Measurements from ENCODE around the gene CPT2. TPM values are rescaled to one million over a fixed set of nuclear protein-coding genes. Genes with fewer than 3 reads are reported as not detected.
A peak's percentile ranks its signal among the peaks of the same experiment; 100 is the strongest.

Gene CPT2
- total RNA-seq, 1 experiment from 2014 or later, result 58.5 TPM

DNA sequence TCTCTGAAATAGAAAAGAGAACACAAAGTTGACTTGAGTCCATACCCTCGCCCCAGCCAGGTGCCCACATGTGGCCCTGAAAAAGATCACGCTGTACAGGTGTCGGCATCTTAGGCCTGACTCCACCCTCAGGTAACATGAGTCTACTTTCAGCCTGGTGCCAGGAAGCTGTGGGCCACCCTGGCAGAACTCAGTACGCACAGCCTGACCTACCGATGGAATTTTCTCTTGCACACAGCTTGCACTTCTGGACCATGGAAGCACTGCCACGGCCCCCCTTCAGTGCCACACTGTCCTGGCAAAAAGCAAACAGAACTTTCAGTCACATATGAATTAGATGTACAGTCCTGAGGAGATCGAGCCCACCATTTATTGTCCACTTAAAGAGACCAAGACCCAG is 21.6 kb downstream of the CPT2 start:
- Histone ChIP-seq H3K4me3 (ENCODE audit: insufficient read depth, low read depth, low read length) (no peak overlapping the region), H3K36me3 (replicated peaks; ENCODE audit: control insufficient read depth, insufficient read depth, low read length) (peaks cover 13% of the 10 kb centered on the region), H3K27me3 (ENCODE audit: control insufficient read depth, insufficient read depth, low read length) (no peaks in the 10 kb centered on the region)
- DNase-seq, result no peak

DNA sequence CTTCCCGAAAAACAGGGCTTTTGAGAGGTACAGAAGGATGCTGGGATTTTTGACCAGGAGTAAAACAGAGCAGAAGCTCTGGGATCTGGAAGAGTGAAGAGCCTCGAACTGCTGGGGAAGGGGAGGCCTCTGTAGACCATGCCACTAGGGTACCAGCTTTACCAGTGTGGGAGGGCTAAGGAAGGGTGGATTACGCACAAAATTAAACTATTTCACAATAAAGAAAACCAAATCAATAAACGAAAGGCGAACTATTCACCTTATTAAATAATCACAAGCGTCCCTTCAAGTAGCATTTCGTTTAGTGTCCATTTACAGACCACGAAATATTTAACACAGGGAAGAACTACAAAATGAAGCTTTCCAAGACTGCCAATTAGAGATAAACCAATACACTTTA is 23.1 kb downstream of the CPT2 start:
- Histone ChIP-seq H3K4me3 (ENCODE audit: insufficient read depth, low read depth, low read length) (peak overlapping the region; percentile 100), H3K27me3 (ENCODE audit: control insufficient read depth, insufficient read depth, low read length) (no peaks in the 10 kb centered on the region), H3K36me3 (replicated peaks; ENCODE audit: control insufficient read depth, insufficient read depth, low read length) (peaks cover 7% of the 10 kb centered on the region)
- DNase-seq, result no peak

DNA sequence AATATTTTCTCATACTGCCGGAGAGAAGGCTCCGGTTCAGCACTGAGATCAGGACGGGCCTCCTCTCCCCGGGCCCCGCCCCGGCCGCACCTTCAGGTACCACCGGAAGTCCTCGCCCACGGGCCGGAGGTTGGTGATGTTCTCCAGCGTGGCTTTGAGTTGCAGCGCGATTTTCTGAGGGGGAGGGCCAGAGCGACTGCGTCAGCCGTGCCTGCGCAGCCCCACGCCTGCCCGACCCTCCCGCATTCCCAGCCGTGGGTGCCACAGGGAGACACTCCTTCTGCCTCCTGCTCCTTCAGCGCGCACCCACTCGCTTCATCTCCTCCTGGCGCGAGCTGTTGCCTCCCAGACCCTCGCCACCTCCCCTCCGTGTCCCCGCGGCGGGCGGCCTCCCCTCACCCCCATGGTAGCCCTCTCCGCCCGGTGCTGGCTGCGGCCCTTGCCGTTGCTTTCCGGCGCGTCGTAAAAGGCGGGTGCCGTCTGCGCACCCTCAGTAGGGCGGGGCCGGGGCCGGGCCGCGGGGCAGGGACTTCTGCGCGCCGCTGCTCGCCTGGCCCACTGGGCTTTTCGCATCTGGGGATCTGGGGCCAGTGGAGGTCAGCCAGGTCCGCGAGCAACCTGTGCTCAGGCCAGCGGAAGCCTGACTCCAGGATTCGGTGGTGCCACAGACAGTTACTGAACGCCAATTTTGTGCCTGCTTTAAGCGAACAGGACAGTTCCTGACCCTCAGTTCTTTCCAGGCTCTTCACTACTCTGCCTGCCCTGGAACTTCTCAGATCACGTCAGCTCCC is 23.7 kb downstream of the CPT2 start, which contains the start of gene CZIB:
Gene CZIB (minus strand): TSS at position 464 of the 791 bp plus-strand sequence. CDS start 59 bp downstream, at position 405.
- Histone ChIP-seq H3K4me3 (ENCODE audit: insufficient read depth, low read depth, low read length) (peak within 1 kb of the TSS; percentile 100), H3K27me3 (ENCODE audit: control insufficient read depth, insufficient read depth, low read length) (no peaks in the 10 kb centered on the region), H3K36me3 (replicated peaks; ENCODE audit: control insufficient read depth, insufficient read depth, low read length) (peaks cover 7% of the 10 kb centered on the region)
- DNase-seq, result peak; percentile 98

DNA sequence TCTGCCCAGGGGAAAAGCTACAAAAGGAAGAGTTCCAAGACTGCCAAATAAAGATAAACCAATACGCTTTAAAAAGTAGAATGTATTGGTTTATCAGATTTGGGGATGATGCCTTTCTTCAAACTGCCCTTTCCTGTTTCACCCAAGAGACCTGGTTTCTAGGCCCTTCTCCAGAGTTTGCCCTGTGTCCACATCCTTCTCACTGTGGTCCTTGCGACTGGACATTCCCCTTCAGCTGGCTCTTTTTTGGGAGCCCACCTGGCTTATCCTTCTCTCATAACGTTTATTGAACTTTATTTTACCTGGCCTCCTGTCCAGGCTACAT is 24.3 kb downstream of the CPT2 start:
- H3K4me3 ChIP-seq (ENCODE audit: insufficient read depth, low read depth, low read length), result peak overlapping the region; percentile 100
- no peak for DNase-seq
- peaks cover 7% of the 10 kb centered on the region for H3K36me3 ChIP-seq (replicated peaks; ENCODE audit: control insufficient read depth, insufficient read depth, low read length)
- no peaks in the 10 kb centered on the region for H3K27me3 ChIP-seq (ENCODE audit: control insufficient read depth, insufficient read depth, low read length)

DNA sequence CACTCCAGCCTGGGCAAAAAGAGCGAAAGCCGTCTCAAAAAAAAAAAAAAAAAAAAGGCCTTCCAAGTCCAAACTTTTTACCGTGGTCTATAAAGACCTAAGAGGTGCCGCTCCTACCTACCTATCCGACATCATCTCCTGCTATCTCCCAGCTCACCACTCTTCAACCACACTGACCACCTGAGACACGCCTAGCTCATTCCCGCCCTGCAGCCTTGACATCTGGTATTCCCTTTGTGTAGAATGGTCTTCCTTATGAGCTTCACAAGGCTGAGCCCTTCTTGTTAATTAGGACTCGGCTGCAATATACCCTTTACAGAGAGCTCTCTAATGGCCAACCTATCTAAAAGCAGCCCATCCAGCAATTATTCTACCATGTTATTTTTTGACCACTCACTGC is 41.0 kb downstream of the CPT2 start:
- Histone ChIP-seq H3K27me3 (ENCODE audit: control insufficient read depth, insufficient read depth, low read length) (no peaks in the 10 kb centered on the region), H3K4me3 (ENCODE audit: insufficient read depth, low read depth, low read length) (peak overlapping the region; percentile 99), H3K36me3 (replicated peaks; ENCODE audit: control insufficient read depth, insufficient read depth, low read length) (peaks cover 10% of the 10 kb centered on the region)
- DNase-seq, result peak; percentile 43

DNA sequence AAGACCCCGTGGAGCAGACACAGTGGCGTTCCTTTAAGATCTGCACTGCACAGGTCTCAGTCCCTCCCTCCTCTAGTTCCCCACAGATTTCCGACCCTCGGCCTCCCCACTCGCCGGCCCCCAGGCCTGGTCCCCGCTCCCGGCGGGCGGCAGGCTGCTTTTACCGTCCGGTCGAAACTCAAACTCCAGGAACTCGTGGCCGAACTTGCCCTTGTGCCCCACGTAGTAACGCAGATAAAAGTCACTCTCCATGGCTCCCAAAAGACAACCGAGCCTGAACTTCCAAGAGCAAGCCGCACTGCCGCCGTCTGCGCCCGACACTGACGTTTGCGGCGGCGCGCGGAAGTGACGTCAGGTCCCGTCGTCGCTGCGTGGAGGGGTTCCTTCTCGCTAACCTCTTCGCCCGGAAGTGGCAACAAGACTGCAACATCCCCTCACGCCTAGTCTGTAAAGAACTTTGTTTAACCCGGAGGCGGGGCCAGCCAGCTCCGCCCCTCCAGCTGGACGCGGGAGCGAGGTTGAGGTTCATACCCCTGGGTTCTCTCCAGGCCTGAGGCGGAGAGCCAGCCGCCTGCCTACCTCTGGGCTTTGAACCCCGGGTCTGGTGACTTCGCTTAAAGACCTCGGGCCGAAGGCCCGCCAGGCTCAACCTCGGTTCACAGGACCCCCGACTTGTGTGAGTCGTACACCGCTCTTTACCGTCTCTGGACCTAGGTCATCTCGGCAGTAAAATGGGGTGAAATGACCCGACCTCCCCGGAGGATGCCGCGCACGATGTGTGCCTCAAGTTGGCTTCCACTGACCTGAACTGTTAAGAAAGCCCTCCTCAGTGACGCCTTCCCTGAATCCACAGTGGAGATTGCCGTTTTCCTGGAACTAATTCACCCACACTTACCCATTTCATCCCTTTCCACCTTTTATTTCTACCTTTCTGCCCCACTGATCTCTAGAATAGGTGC is 41.9 kb downstream of the CPT2 start, which contains the start of gene MAGOH:
Gene MAGOH (minus strand): TSS at position 322 of the 959 bp plus-strand sequence. CDS start 70 bp downstream, at position 252.
- H3K27me3 ChIP-seq (ENCODE audit: control insufficient read depth, insufficient read depth, low read length), result no peaks in the 10 kb centered on the region
- peak; percentile 98 for DNase-seq
- peak within 1 kb of the TSS; percentile 99 for H3K4me3 ChIP-seq (ENCODE audit: insufficient read depth, low read depth, low read length)
- H3K36me3 ChIP-seq (replicated peaks; ENCODE audit: control insufficient read depth, insufficient read depth, low read length), result peaks cover 9% of the 10 kb centered on the region

DNA sequence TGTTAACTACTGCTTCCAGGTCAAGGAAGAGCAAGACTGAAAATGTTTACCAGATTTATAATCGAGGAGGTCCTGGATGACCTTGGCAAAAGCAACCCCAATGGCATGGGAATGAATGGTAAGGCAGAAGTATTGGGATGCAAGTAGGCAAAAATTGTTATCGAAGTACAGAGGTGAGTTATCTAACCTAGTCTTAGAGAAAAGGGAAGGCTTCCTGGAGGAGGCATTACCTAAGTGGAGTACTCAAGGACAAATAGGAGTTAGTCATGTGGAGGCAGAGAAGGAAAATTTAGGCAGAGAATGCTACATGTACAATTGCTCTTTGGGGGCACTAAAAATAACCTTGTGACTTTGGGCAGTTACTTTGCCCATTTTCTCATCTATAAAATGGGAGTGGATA is 45.2 kb downstream of the CPT2 start:
- no peak for DNase-seq
- Histone ChIP-seq H3K36me3 (replicated peaks; ENCODE audit: control insufficient read depth, insufficient read depth, low read length) (peaks cover 7% of the 10 kb centered on the region), H3K27me3 (ENCODE audit: control insufficient read depth, insufficient read depth, low read length) (no peaks in the 10 kb centered on the region), H3K4me3 (ENCODE audit: insufficient read depth, low read depth, low read length) (no peak overlapping the region)

DNA sequence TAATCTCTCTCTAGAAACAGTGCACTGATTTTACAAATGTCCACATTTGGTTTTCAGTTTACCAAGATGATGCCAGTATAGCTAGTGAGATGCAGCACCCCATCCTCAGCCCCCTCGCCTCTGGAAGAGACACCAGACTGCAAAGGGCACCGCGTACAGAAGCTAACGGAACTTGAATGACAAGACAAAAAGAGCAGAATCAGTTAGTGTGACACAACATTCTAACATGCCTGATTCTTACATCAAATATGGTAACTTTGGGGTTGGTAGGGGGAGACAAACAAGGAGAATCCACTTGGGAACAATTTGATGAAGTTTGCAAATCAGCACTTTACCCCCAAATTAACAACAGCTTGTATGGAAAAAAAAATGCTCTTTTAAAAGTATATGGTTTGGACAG is 45.8 kb downstream of the CPT2 start:
- Histone ChIP-seq H3K27me3 (ENCODE audit: control insufficient read depth, insufficient read depth, low read length) (no peaks in the 10 kb centered on the region), H3K4me3 (ENCODE audit: insufficient read depth, low read depth, low read length) (no peak overlapping the region), H3K36me3 (replicated peaks; ENCODE audit: control insufficient read depth, insufficient read depth, low read length) (peaks cover 10% of the 10 kb centered on the region)
- DNase-seq, result no peak

DNA sequence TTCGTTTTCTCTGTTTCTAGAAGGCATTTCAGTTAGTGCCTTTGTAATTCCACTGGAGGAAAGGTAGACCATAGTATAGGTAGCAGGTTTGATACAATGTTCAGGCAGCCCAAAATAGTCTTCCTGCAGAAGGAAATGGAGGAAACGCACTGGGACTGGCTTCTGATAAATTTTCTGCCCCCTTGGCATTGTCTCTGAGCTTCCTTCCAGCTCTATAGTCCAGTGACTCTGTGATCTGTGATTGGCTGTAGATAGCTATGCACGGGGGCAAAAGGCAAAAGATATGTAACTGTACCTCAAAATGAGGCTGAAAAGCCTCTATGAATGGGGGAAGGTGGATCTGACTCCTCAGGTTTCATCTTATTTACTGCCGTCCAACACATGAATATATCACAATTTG is 47.5 kb downstream of the CPT2 start:
- DNase-seq, result no peak
- Histone ChIP-seq H3K27me3 (ENCODE audit: control insufficient read depth, insufficient read depth, low read length) (no peaks in the 10 kb centered on the region), H3K4me3 (ENCODE audit: insufficient read depth, low read depth, low read length) (no peak overlapping the region), H3K36me3 (replicated peaks; ENCODE audit: control insufficient read depth, insufficient read depth, low read length) (peaks cover 16% of the 10 kb centered on the region)

DNA sequence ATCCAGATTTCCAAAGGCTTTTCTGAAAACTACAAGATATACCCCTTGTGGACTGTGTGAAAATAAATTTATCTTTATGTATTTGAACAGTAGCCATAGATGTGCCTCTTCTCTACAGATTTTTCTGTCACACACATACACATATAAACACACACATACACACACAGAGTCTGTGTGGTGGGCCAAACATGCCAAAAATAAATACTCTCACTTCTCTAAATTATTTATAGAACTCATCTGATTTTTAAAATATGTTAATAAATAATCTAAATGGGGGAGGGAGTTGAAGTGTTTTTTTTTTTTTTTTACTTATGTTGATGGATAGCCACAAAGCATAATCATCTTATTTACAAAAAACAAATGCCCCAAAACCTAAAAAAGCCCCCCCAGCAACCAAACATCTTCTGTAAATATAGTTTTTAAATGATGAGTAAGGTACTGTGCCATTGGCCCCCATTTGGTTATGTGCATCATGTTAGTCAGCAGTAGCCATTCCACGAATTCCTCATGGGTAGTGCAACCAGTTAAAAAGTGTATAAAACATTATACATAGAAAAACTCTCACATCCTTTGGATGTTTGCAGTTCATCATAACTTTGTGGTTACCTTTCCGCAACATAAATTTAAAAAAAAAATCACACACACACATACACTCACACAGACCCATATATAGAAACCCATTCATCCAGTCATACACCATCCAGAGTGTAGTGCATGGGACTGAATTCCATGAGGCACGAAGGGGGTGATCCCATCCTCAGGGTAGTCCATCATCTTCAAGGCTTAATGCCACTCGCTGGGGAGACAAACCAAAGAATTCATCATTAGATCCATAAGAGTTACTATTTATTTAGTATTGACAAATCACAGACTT is 49.9 kb downstream of the CPT2 start:
- Histone ChIP-seq H3K4me3 (ENCODE audit: insufficient read depth, low read depth, low read length) (no peak overlapping the region), H3K27me3 (ENCODE audit: control insufficient read depth, insufficient read depth, low read length) (no peaks in the 10 kb centered on the region), H3K36me3 (replicated peaks; ENCODE audit: control insufficient read depth, insufficient read depth, low read length) (peaks cover 36% of the 10 kb centered on the region)
- DNase-seq, result no peak

DNA sequence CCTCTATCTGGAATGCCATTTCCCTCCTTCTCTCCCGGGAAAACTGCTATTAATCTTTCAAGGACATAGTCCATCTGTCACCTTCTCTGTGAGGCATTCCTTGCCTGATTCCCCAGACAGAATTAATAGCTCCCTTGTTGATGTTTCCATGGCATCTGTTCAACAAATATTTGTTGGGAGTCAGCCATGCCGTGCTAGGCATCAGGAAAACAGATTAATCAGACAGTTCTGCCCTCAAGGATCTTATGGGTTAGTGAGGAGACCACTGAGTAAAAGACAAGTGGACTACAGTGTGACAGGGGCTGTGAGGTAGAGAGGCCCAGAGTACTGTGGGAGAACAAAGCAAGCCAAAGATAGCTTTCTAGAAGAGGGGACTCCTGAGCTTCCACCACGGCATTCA is 53.1 kb downstream of the CPT2 start:
- H3K36me3 ChIP-seq (replicated peaks; ENCODE audit: control insufficient read depth, insufficient read depth, low read length), result peaks cover 45% of the 10 kb centered on the region
- no peak overlapping the region for H3K4me3 ChIP-seq (ENCODE audit: insufficient read depth, low read depth, low read length)
- DNase-seq, result no peak
- no peaks in the 10 kb centered on the region for H3K27me3 ChIP-seq (ENCODE audit: control insufficient read depth, insufficient read depth, low read length)

DNA sequence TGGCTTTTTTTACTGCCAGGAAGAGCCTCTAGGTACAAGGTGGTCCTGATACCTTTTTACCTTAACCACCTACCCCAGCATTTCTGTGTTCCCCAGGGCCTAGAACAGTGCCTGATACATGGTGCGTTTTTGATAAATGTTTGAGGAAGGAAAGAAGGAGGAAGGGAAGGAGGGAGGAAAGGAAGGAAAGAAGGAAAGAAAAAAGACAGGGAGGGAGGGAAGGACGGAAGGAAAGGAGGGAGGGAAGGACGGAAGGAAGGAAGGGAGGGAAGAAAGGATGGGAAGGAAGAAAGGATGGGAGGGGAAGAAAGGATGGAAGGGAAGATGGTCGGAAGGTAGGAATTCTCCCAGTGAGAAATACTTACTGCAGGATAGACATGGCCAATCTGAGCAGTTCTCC is 53.7 kb downstream of the CPT2 start:
- Histone ChIP-seq H3K36me3 (replicated peaks; ENCODE audit: control insufficient read depth, insufficient read depth, low read length) (peaks cover 51% of the 10 kb centered on the region), H3K27me3 (ENCODE audit: control insufficient read depth, insufficient read depth, low read length) (no peaks in the 10 kb centered on the region), H3K4me3 (ENCODE audit: insufficient read depth, low read depth, low read length) (no peak overlapping the region)
- DNase-seq, result no peak

DNA sequence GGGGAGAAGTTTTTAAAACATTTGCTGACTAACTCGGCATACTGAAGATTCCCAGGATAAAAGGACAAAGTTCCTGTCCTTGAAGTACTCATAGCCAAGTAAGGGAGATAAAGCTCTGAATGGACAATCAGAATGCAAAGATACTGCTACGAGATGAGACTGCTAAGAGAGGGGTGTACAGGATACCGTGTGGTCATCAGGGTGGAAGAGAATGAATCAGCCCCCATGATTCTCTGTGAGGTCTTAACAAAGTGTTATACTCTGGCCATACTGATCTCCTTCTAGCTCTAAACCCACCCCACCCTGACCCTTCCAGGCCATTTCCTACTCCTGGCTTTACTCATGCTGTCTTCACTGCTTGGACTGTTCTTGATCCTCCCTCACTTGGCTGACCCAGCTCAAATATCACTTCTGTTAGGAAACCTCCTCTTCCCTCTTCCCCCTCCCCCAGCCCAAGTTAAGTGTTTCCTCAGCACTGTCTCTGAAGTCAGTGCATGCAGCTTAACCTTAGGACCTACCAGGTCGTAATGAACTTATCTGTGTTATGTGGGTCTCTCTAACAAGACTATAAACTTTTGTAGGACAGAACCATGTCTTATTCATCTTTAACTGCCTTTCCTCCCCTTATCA is 57.5 kb downstream of the CPT2 start:
- Histone ChIP-seq H3K27me3 (ENCODE audit: control insufficient read depth, insufficient read depth, low read length) (no peaks in the 10 kb centered on the region), H3K4me3 (ENCODE audit: insufficient read depth, low read depth, low read length) (no peak overlapping the region), H3K36me3 (replicated peaks; ENCODE audit: control insufficient read depth, insufficient read depth, low read length) (peaks cover 57% of the 10 kb centered on the region)
- no peak for DNase-seq

DNA sequence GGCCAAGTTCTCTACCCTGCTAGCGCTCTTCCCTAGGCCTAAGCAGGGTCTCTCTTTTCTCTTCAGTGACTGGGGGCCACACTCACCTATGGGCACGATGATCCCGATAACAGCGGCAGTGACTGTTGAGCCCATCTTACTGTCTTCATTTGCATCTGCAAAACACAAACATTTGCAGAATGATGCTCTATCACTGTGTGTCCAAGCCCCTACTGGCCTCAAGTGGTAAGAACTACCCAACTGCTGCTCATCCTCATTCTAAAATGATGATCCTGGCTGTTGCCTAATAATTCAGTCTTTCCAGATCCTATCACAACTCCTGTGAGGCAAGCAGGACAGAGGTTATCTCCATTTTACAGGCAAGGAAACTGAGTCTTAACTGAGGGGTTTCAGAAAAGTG is 58.4 kb downstream of the CPT2 start:
- Histone ChIP-seq H3K27me3 (ENCODE audit: control insufficient read depth, insufficient read depth, low read length) (no peaks in the 10 kb centered on the region), H3K36me3 (replicated peaks; ENCODE audit: control insufficient read depth, insufficient read depth, low read length) (peaks cover 53% of the 10 kb centered on the region), H3K4me3 (ENCODE audit: insufficient read depth, low read depth, low read length) (no peak overlapping the region)
- DNase-seq, result no peak
